Left colon (tissue), 2 donors: ENCODE data around the gene CEP350. TPM values are rescaled to one million over a fixed set of nuclear protein-coding genes. Genes with fewer than 3 reads are reported as not detected.
A peak's percentile ranks its signal among the peaks of the same experiment; 100 is the strongest.
"Not testable (repeated sequence)": the region's sequence is repeated elsewhere in the genome, so short reads cannot be mapped to it uniquely, and the experiment has no call there.

Experiments
- ATAC-seq: fragments of 200-7000 bp; cut with Tn5 transposase; one replicate; pipeline ENCODE4 v1.9.1; 2020; ENCODE audit warnings: mild to moderate bottlenecking, moderate library complexity
- DNase-seq, 2 donors: peaks; one replicate each; pipeline ENCODE4 v3.0.0-alpha.2; 2020
- intact Hi-C, 2 donors: fragments of 100-400 bp; cut with DNase I in 1 of 2; cut with micrococcal nuclease in 1 of 2; formaldehyde crosslinking; loops; one replicate each; pipeline versions ENCODE4 v1.11.2 to v1.14.0; 2022; cut with DNase I, micrococcal nuclease
- total RNA-seq, 2 donors: library from RNA; stranded (reverse); fragmentation: NEBNext Ultra II Directional; extraction: Animal tissue kit (Norgen Biotek cat#: 25700); gene quantifications; one replicate each; pipeline ENCODE4 v1.2.1, GENCODE V29; 2021
- donor health status: DM: no; HTN: no; CAD: no.
- donor health status: DM: yes; HTN: yes; CAD: no.

Gene CEP350
- total RNA-seq, 2 donors from 2014 or later: 47.7 to 49.7 TPM

DNA sequence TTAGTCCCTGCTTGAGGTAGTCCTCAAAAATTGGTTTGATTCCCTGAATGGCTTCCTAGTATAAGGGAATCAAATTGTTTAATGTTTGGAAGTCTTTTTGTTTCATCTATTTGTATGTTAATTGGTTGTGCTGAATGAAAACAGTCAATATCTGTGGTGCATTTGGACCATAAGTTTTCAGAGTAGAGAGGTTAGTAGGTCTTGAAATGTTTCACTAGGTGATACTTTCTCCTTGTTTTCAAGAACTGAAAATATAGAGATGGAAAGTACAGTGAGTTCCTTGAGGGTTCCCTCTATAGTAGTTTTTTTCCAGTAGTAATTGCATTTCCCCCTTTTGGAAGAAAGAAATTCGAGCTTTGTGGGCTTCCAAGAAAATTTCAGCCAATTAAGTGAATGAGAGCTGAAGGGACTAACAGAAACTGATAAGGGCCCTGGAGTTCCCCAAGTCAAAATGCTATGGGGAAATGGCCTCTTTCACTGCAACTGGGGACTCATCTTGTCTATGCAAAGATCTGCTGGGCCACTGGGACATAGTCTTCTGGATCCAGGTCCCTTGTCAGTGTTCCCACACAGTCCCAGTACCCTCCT, 18.6 kb upstream of the CEP350 start:
- no peak for ATAC-seq

DNA sequence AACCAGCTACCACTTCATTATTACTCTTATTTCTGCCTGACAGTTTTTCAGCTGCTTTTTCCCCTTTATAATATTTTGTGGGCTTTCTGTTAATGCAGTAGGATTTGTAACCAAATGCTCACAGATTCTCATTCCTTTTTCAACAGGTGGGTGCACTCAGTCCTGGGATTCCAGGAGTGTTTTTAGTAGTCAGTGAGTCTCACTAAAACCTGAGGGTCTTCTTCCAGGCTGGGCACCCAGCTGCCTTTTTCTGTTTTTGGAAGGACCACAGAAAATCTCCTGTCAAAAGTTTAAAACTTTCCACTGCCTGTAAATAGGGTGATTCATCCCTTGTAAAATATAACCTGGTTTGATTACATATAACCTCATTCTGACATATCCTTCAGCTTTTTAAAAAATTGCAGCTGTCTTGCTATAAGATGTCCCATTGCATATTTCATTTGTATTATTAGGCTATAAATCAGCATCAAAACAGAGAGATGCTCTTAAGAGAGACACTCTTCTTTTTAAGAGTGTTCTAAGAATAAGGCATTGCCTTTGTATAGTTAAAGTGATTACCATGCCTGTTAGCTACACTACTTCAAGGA, 16.8 kb upstream of the CEP350 start:
- intact Hi-C loops: no loop called here
- DNase-seq (no peak), ATAC-seq (no peak)

More for the DNA sequence above, 18.6 kb upstream of the CEP350 start:
- intact Hi-C loops: no loop called here
- no peak for DNase-seq

GRCh38 chr1:179938752-179939151, 15.9 kb upstream of the CEP350 start:
- ATAC-seq: no peak

DNA sequence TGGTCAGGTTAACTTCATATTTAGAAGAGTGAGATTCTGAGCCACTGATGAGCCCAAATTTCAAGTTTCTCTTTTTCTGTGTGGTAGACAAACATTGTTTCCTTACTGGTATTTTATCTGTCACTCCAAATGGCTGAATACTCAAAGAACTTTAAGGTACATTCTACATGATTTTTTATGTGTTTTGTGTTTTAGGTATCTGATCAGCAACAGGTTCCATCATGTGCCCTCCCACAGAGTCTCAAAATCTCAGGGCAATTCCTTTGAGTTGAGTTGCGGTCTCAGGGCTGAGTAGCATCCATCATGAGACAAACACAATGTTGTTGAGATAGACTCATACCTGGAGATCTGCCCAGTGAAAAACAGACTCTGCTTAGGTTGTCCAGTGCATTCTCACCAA, 14.7 kb upstream of the CEP350 start:
- DNase-seq: no peak
- no peak for ATAC-seq
- intact Hi-C loops: no loop called here

More at GRCh38 chr1:179938752-179939151, 15.9 kb upstream of the CEP350 start:
- no peak for DNase-seq
- intact Hi-C loops: no loop called here

GRCh38 chr1:179941454-179941853, 13.2 kb upstream of the CEP350 start:
- intact Hi-C loops: no loop called here
- DNase-seq (no peak), ATAC-seq (peak; percentile 22)

DNA sequence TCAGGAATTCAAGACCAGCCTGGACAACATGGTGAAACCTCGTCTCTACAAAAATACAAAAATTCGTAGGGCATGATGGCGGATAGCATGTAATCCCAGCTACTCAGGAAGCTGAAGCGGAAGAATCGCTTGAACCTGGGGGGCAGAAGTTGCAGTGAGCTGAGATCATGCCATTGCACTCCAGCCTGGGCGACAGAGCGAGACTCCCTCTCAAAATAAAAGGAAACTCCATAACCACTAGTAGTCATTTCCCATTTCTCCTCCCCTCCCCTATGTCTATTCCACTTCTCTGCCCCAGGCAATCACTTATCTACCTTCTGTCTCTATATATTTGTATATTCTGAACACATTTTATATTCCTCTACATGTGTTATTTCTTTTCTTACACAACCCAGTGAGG, 4.0 kb upstream of the CEP350 start:
- intact Hi-C loops: loop anchor here in 1 of 2 donors (5.0 kb wide), 1 partner anchor 63 kb away; no protein-coding TSS in a partner anchor
- no peak for ATAC-seq
- DNase-seq: no peak

GRCh38 chr1:179951383-179952144, 3.0 kb upstream of the CEP350 start:
- no peak for ATAC-seq
- intact Hi-C loops: loop anchor here in 1 of 2 donors (5.0 kb wide), 1 partner anchor 64 kb away; no protein-coding TSS in a partner anchor

DNA sequence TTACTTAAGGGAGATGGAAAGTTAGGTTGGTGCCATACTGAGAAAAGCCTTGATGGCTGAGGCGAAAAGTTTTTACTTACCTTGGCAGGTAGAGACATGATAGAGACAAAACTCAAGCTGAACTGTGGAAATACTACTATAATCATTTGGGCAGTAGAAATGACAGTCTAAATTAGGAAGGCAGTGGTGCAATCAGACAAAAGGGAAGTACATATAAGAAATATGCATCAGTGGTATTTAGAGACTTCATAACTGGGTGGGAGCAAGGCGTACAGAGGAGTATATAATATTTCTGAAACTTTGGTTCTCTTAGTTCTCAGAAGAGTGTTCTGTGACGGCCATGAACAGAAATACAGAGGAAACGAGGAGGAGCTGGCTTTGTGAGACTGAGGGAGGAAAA, 2.4 kb upstream of the CEP350 start:
- ATAC-seq: no peak
- DNase-seq: no peak
- intact Hi-C loops: loop anchor here in 1 of 2 donors (5.0 kb wide), 1 partner anchor 65 kb away; no protein-coding TSS in a partner anchor

More at GRCh38 chr1:179951383-179952144, 3.0 kb upstream of the CEP350 start:
- no peak for DNase-seq

DNA sequence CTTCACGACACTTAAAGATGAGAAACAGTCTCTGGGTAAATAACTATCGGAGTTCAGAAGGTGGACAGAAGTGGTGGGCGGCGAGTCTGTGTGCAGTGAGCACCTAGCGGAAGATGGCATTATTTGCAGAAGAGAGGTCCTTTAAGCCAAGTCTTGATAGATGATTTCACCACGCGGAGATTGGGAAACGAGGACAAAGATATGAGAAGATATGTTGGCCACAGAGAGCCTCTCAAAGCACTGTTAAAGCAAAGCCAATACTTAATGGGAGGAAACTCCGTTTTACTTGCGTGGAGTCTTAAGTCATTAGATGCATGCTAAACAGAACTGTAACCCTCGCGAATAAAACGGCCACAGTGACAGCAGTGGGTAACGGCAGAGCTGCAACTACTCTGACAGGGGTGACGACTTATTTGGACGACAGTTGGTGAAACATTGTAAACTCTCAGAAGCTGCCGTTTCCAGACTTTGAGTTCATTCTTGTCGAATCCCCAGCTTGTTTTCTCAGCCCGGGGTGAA, 577 bp upstream of the CEP350 start:
- intact Hi-C loops: loop anchor here in 1 of 2 donors (5.0 kb wide), 1 partner anchor 67 kb away; no protein-coding TSS in a partner anchor
- DNase-seq (peak; percentile 31 to 39), ATAC-seq (peak; percentile 15)

DNA sequence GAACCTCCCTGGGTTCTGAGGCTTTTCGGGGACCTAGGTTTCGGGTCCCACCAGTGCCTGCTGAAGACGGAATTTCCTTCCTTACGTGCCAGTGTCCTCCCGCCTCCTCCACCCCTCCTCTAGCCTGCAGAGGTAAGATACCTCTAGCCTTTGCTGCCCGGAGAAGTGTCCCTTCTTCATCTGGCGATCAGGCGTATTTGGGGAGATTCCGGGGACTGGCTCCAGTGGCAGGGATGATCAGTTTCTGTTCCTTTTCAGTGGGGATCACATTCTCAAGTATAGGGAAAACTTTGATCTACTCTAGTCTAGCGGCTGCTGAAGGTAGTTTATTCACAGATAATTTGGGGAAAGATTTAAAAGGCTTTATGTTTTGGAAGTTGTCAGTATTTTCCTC, 674 bp downstream of the CEP350 start:
- ATAC-seq (peak; percentile 29), DNase-seq (peak in 1 of 2 donors; percentile 39)
- intact Hi-C loops: no loop called here

DNA sequence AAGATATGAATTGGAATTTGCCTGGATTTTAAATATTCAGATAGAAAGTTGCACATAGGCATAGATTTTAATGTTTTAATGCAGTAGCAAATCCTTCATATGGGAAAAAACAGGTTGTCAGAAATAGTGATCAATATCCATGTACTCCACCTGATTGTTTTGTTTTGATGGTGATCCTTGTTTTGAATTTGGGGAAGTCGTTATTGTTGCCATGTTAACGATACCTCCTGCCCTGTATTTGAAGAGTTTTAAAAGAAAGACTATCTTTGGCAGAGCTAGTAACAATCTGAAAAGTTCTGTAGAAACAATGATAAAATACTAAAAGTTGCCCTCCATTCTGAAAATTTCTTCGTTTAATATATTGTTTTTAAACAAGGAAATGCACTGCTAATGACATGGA, 1.1 kb downstream of the CEP350 start:
- intact Hi-C loops: no loop called here
- no peak for DNase-seq
- ATAC-seq: no peak

GRCh38 chr1:179958359-179958758, 3.7 kb downstream of the CEP350 start:
- intact Hi-C loops: no loop called here
- ATAC-seq: no peak
- DNase-seq: no peak

GRCh38 chr1:179962168-179962567, 7.6 kb downstream of the CEP350 start:
- DNase-seq, ATAC-seq, intact Hi-C loops: not testable (repeated sequence)

- no peak for ATAC-seq
Measured at GRCh38 chr1:179966551-179966950, 11.9 kb downstream of the CEP350 start.

DNA sequence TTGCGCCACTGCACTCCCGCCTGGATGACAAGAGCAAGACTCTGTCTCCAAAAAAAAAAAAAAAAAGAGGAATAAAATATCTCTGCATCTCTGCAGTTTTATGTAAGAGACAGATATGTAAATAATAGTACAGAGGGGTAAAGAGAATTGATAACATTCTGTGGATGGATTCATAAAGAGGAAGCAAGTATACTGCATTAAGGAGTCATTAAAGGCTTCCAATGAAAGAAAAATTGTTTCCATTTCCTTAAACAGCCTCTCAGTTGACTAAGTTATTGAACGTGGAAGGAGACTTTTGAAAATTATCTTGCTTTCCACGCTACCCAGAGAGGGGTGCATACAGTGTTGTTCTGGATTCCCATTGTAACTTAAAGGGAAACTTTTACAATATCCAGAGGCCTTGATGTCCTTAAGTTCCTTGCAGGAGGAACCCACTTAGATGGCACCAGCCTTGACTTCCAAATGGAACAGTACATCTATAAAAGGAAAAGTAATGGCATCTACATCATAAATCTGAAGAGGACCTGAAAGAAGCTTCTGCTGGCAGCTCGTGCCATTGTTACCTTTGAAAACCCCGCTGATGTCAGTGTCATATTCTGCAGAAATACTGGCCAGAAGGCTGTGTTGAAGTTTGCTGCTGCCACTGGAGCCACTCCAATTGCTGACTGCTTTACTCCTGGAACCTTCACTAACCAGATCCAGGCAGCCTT, 13.8 kb downstream of the CEP350 start:
- intact Hi-C loops: no loop called here
- no peak for DNase-seq

More at GRCh38 chr1:179966551-179966950, 11.9 kb downstream of the CEP350 start:
- DNase-seq: no peak
- intact Hi-C loops: no loop called here

DNA sequence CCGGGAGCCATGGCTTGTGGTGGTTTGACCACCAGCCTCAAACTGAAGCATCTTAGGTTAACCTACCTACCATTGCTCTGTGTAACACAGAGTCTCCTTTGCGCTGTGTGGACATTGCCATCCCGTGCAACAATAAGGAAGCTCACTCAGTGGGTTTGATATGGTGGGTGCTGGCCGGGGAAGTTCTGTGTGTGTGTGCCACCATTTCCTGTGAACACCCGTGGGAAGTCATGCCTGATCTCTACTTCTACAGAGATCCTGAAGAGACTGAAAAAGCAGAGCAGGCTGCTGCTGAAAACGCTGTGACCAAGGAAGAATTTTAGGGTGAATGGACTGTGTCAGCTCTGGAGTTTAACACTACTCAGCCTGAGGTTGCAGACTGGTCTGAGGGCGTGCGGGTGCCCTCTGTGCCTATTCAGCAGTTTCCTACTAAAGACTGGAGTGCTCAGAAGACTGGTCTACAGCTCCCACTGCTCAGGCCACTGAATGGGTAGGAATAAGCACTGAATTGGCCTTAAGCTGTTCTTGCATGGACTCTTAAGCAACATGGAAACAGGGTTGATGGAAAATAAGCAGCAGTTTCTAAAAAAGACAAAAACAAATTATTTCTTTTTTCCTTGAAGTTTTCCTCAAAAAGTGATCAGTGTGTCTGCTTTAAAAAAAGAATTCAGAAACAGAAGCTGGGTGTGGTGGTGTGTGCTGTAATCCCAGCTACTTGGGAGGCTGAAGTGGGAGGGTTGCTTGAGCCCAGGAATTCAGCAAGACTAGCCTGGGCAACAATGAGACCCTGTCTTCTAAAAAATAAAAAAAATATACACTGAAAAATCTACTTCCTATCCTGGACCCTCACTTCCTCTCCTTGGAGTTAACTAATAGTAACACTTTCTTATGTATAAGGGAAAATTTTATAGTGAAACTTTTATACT, 14.6 kb downstream of the CEP350 start:
- ATAC-seq (no peak), DNase-seq (no peak)
- intact Hi-C loops: no loop called here

More for the DNA sequence above, 13.8 kb downstream of the CEP350 start:
- ATAC-seq: no peak

DNA sequence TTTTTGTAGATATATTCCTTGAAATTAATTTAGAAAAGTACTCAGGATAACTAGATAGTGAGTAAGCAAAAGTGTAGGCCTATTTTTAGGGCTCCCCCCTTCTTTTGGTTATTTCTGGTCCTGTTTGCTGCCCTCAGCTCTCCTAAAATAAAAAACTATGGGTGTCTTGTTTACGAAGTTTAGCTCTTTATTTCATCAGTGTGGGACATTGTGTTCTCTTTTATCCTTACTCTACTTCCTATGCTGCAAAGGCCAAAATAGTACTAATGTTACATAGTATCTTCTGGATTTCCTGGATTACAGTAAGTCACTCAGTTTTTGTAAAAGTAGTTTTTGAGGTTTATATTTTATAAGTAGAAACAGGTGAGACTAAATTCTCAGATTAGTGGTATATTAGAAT, 15.4 kb downstream of the CEP350 start:
- intact Hi-C loops: no loop called here
- ATAC-seq (no peak), DNase-seq (no peak)
